HL-60/S4 treated with phorbol 12-myristate 13-acetate at 8.2 ng/mL for 4 days and 3 days (cell line): ENCODE data around the gene CTPS1.

Experiments
- in situ Hi-C: fragments of 300-500 bp; cut with MboI; formaldehyde crosslinking; loops from 2 replicates; pipeline ENCODE4 v1.15.0; 2022; ENCODE audit warnings: low sequenced_read_pairs

CTPS1 gene

DNA sequence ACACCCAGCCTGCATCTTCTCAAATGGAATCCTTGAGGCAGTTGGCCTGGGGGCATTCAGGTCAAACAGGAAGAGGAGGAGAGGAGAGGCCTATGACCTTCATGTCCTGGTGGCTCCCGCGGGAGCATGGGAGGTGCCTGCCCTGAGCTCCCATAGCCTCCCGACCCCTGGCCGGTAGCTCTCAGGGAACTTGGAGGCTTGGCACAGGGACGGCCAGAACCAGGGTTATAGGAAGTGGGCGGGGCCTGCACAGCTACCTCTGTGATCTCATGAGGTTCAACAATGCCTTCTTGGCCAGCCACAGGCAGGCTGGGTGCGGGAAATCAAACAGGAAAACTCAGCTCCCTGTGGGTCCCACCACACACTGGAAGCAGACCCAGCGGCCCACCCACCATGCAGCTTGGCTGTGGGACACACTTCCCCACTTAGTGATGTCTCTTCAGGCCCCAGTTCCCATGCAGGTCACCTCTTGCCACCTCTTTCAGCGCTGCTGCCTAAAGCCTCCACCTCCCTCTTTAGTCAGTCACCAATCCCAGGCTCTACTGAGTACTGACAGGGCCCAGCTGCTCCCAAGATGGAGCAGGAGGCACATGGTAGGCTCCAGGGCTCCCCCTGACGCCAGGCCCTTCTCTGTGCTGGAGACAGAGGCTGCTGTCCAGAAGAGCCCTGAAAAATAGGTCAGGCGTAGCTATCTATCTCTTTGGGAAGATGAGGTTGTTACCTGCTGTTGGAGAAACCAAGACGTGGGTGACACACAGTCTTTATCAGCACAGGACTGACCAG lies 42.2 kb downstream of the CTPS1 start, which contains the start of gene SLFNL1:
TSS of gene SLFNL1 (minus strand) at position 200 of the 783 bp plus-strand sequence. CDS start 1,065 bp downstream, outside the sequence.
- in situ Hi-C loops, result no loop called here

DNA sequence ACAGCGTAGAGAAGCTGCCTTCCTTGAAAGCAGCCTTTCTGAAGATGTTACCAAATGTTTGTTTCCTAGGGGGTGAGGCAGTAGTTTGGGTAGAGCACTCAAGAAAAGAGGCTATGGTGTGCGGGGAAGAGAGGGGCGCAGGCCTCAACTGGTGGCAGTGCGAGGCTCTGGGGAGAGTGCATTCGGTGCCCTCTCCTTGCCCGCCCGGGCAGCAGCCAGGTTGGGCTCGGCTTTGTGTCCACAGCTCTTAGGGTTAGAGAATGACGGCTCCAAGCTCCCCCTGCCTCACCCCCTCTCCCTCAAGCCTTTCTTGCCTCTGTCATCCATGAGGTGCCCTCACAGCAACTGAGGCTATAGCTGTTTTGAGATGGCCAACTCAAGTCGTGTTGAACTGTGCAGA lies 42.9 kb downstream of the CTPS1 start:
- in situ Hi-C loops, result no loop called here

DNA sequence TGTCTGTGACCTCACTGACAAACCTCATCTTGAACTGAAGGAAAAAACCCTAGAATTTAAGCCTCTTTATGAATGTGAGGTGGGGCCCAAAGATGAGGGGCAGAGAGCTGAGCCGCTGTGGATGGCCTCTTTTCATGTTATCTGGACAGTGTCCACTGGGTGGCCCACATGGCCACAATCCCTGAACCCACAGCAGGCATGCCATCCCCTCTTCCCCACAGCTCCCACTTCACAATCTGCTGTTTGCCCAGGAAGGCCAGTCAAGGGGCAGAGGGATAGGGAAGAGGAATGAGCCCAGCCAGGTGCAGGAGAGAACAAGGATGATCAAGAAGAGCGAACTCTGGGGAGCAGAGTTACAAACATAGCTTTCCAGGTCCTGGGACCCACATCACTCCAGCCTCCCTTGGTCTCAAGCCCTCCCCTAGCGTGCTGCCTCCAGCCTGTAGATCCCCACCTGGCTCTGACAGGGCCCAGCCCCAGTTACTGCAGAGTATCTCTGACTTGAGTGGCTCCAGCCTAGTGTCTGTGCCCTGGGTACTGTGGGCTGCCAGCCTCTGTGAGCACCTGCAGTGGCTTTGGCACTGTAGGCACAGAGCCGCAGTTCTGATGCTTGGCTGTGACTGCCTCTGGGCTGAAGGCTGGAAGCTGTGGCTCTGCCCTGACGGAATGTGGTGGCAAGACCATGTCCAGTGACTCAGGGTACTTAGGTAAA lies 43.9 kb downstream of the CTPS1 start:
- in situ Hi-C loops, result no loop called here

DNA sequence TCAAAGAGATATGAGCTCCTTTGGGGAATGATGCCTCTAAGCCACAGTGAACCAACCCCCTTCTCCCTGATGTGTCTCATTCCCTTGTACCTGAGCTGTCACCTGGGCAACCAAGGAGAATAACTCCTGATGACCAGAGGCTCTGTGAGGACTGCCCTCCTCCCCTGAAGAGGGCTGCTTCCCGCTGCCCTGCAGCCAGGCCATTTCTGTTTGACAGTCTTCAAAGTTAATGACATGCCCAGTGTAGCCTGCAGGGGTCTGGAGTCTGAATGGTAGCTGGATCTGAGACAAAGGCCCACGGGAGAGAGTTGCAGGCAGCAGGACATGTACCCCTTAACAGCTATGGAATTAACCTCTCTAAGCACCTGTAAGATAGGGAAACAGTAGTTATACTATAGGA lies 45.5 kb downstream of the CTPS1 start:
- in situ Hi-C loops, result no loop called here

DNA sequence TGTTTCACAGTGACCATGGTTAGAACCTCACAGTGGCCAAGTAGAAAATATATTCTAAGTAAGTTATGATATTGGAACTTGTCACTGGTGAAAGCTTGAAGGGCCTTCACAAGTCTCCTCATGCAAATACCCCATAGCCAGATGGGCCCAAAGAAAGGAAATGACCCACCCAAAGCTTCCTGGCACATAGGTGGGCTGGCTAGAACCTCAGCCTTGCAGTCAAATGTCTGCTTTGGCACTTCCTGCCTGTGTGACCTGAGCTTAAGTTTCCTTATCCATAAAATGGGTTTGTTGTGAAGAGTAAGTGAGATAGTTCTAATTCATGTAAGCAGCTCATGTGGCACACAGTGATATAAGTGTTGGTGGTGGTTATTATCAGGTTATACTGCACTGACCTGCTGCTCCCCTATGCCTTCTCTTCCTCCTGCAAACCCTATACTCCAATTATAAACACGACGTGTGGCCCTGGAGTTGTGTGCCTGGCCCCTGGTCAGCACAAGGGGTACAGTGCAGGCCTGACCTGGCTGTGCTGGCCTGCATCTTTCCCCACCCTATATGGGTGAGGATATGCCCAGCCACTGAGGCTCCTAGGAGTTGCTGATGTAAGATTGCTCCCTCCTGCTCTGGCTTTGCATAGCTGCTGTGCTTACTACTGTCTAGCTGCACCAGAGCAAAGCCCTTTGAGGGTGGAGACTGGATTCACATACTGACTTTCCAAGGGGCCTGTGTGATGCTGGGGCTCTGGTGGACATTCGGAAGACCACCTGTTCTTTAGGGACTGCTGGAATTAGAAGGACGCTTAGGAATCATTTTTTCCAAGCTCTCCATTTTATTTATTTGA lies 46.7 kb downstream of the CTPS1 start:
- in situ Hi-C loops, result no loop called here

DNA sequence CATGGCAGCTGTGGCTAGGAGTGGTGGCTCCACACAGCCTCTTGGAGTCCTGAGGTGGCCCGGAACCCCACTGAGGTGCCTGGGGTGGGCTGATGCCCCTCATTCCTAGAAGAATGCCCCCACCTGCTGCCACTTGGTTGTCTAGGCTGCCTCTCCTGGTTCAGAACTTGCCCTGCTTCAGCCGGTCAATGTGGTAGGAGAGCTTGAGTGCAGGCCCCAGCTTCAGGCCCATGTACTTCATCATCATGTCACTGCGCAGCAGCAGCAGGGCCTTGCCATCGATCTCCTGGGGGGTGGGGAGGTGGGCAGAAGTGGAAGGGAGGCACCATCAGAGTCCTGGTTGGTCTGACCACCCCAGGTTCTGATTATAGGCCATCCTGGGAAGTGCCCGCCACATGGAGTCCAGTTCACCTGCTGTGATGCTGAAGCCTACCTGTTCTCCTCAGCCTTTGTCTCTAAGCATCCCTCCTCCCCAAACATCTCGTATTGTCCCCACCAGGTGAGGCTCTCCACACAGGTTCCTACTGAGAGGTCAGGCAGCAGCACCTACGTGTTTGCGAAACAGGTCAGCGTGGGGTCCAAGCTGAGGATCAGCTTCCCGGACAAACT lies 48.6 kb downstream of the CTPS1 start:
- in situ Hi-C loops, result no loop called here

DNA sequence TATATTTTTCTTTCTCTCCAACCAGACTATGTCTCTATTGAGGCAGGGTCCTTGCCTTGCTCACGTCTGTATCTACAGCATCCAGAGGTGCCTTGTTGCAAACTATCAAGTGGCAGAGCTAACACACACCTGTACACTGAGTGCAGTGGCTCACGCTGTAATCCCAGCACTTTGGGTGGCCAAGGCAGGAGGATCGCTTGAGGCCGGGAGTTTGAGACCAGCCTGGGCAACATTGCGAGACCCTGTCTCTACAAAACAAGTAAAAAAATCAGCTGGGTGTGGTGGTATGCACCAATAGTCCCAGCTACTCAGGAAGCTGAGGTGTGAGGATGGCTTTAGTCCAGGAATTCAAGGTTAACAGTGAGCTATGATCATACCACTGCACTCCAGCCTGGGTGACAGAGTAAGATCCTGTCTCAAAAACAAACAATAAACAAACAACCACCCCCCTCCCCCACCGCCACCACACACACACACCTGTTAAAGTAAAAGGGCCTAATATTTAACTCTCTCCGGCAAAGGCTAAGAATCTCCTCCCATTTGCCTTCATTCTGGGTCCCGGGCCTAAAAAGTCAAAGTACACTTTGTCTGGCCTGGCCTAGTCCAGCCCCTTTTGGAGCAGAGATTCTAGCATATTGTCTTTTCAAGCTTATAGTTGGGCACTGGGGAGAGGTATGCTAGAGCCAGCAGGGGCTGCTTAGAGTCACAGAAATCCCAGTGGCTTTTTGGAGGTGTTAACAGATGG lies 51.5 kb downstream of the CTPS1 start:
- in situ Hi-C loops, result no loop called here

DNA sequence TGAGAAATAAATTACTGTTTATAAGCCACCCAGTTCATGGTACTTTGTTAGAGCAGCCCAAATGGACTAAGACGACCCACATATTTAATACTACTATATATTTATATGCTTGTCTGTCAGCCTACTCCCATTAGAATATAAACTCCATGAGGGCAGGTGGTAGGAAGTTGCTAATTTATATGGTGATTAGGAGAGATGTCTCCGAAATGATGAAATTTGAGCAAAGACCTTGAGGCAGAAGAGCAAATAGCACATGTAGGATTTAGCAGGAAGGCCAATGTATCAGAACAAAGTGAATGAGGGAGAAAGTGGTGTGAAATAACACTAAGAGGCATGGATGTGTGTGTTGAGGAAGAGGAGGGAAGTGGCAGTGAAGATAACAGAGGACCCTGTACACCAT lies 52.7 kb downstream of the CTPS1 start:
- in situ Hi-C loops, result no loop called here

DNA sequence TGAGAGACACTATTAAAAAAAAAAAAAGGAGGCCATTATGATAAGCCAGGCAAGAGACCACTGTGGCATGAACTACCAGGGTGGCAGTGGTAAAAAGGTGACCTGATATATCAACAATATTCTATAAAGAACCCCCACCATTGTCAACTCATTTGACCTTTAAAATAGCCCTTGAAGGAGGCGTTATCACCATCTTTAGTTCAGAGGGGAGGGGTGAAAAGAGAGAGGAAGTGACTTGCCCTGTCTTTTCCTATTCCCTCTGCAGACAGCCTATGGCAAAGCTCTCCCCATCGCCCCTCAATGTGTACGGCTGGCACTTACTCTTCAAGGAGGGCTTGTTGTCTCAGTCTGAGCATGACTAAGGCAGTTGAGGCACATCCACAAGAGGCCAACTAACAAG lies 53.8 kb downstream of the CTPS1 start:
- in situ Hi-C loops, result no loop called here

DNA sequence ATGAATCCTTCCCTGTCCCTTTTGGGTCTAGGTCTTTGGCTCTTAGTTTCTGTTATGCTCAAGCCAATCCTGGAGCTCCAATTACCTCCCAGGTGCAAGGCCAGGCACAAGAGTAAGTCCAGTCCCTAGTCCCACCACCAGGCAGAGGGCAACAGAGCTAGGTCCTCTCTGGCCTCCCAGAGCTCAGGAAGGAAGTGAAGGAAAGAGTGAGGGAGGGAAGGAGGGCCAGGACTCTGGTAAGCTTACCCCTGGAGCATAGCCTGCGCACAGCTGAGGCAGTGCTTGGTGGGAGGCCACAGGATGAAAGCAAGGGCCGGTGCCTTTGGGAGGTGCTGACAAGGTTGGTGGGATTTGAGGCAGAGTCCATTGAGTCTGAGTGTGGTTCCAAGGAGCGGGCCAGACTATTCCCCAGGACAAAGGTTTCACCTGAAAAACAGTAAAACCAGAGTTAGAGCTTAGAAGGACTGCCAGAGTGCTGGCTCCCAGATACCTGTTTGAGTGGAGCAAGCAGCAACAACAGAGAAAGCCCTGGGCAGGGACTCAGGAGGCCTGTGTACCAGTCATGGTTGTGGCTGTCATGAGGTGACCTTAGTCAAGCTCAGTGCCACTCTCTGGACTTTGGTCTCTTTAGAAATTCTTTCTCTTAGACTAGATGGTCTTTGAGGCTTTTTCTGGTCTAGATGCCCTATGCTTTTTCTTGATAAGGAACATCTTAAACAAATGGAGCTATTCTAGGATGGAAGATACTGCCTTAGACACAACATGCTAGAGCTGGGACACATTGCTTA lies 57.8 kb downstream of the CTPS1 start:
- in situ Hi-C loops, result no loop called here

DNA sequence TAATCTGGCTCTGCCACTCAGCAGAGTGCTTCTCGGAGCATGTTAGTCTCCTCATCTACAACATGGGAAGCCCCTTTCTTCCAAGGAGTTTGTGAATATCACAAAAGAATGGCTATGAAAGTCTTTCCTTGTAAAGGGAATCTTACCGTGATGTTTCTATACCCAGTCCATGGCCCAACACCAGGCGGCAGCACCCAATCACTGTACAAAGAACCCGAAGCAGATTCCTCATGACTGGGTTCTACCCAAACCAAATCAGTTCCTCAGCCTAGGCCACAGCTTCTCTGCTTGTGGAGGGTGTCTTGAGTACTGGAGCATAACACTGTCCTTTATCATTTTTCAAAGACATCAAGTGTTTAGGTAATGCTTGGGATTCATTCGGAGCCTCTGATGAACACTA lies 58.6 kb downstream of the CTPS1 start:
- in situ Hi-C loops, result no loop called here

DNA sequence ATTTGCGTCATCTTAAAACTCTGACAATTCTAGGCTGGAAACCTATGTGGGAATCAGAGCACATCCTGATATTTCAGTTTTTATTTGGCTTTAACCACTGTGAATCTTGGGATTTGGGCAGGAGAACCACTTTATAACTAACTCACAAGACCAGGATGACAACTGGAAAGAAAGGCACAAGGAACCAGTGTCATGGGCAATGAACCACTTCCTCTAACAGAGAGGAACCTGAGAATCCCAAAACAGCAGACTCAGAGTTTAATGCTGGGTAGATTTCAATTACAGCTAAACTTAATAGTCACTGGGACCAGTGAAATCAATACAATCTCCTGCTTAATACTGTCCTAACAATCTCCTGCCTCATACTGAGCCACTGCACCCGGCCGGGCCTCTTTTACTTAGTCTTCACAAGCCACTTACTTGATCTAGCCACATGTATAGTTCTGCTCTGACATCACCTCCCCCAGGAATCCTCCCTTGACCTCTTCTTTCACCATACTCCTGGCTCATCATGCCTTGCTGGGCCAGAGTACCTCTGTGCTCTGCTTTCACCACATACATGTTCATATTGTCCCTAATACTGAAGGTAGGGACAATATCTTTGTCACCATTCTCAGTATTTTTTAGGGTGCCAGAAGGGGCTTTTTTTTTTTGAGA lies 62.2 kb downstream of the CTPS1 start:
- in situ Hi-C loops, result no loop called here

DNA sequence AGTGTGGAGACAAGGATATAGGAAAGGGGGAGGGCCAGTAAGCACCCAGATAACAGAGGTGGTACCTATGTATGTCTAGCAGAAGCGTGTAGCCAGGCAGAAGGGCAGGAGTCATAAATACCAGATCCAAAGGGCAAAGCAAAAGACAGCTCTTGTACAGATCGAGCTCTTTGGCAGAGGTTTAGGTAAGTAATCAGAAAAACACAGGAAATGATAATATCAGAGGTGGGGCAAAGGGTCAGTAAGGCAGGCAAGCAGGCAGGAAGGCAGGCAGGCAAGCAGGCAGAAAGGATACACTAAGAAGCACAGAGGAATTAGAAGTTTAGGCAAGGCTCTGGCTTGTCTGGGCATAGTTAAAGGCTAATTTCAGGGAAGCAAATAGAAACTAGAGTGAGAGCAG lies 64.7 kb downstream of the CTPS1 start:
- in situ Hi-C loops, result no loop called here

DNA sequence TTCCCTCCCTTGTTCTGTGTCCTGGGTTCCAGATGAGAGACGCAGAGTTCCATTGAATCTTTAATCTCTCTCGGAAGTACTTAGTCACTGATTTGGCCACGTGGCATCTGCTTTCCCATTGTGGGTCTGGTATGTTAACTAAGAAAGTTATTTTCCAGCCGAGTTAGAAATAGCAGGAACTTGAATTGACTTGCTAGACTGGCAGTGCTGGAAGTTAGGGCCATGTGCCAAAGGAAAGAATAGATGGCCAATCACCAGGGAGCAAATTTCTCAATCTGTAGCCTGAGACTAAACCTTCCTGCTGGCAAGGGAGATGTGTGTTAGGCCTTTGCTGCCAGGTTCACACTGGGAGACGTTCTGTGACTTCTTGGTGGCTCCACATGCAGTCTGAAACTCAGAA lies 66.2 kb downstream of the CTPS1 start:
- in situ Hi-C loops, result no loop called here

DNA sequence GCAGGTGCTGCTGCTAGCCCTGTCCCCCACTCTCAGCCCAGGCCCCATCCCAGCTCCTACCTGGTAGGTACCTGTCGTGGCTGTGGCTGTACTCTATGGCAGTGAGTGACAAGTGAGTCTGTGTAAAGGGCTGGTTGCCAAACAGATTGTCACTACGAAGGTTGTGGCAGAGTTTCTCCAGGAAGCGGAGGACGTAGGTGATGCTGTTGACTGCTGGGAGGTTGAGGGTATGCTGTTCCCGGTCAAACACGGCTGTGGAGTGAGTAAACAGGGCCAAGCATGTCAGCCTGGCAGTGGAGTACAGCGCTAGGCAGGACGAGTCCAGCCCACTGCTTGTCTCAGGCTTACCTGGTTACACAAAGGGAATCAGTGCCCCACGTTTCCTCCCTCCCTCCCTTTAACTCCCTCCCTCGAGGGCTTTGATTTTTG lies 66.9 kb downstream of the CTPS1 start:
- in situ Hi-C loops, result no loop called here

DNA sequence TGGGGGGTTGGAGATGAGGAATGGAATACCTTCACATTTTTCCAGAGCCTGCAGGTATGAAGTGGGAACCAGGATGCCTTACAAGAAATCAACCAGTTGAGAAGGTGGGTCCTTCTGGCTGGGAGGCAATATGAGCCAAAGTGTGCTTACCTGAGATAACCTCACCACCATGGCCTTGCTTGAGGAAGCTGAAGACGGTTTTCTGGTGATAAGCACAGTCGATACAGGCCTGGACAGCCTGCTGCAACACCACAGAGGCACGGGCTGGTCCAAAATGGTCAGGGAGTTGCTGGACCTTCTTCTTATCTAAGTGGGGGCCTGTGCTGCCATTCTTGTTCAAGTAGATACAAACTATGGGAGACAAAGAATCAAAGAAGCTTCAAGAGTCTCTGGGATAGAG lies 69.0 kb downstream of the CTPS1 start:
- in situ Hi-C loops, result no loop called here

DNA sequence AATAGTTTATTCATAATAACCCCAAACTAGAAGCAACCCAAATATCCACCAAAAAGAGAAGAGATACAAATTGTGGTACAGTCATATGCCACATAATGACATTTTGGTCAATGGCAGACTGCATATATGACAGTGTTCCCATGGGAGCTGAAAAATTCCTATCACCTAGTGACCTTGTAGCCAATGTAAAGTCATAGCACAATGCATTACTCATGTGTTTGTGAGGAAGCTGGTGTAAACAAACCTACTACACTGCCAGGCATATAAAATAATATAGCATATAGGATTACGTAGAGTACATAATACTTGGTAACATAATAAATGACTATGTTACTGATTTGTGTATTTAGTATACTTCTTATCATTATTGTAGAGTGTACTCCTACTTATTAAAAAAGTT lies 71.5 kb downstream of the CTPS1 start:
- in situ Hi-C loops, result no loop called here

DNA sequence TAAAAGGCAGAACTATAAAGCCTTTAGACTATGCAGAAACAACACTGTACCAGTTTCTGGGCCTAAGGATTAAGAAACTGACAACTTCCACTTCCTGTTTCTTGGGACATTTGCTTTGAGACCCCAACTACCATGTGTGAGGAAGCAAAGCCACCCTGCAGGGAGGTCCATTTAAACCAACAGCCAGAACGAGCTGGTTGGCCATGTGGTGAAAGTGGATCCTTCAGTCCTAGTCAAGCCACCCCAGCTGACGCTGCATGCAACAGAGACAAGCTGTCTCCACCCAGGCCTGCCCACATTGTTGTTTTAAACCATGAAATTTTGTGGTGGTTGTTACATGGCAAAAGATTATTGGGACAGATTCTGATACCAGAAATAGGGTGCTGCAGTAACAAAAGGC lies 73.8 kb downstream of the CTPS1 start:
- in situ Hi-C loops, result no loop called here

DNA sequence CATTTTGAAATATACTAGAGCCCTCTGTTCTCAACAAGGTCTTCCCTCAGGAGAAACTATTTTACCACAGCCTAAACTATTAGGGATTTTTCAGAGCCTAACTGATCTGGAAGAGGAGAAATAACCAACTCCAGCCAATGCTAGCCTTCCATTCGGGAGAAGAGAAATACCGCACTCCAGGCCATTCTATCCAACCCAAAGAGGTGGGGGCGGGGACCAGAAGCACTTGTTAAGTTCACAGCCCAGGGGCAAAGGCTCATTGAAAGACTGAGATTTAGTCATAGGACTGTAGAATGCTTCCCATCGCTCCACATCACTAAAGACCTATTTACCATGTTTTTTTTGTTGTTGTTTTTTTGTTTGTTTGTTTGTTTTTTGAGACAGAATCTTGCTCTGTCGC lies 77.4 kb downstream of the CTPS1 start:
- in situ Hi-C loops, result no loop called here
